ENCODE results near the gene CEL. TPM values are rescaled to one million over a fixed set of nuclear protein-coding genes. Genes with fewer than 3 reads are reported as not detected.
"Not testable (repeated sequence)": the region's sequence is repeated elsewhere in the genome, so short reads cannot be mapped to it uniquely, and the experiment has no call there.

CEL gene
- total RNA-seq, 1 donor from 2014 or later: not detected

DNA sequence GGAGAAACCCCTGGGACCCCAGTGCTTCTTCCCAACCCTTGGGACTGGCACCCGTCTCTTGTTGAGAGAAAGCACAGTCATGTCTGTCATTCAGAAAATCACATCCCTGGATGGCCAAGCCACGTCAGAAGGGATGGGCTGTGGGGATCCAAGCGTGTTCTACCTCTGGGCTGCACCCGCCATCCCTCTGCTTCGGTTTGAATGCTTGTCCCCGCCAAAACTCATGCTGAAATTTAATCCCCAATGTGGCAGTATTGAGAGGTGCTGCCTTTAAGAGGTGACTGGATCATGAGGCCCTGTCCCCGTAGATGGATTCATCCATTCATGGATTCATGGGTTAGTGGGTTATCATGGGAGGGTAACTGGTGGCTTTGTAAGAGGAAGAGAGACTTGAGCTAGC, 27.0 kb downstream of the CEL start:
- no peaks in the 10 kb centered on the region for H3K9me3 ChIP-seq (ENCODE audit: control insufficient read depth in 3 of 3, low read length in 3 of 3)
- H3K9ac ChIP-seq (ENCODE audit: low read depth in 1 of 3, low read length in 3 of 3): no peak overlapping the region
- no peaks in the 10 kb centered on the region for H3K36me3 ChIP-seq (ENCODE audit: control insufficient read depth in 3 of 3, insufficient read depth in 3 of 3, low read length in 3 of 3)
- no peaks in the 10 kb centered on the region for H3K27me3 ChIP-seq (ENCODE audit: control insufficient read depth in 3 of 3, insufficient read depth in 3 of 3, low read length in 3 of 3)
- no peak overlapping the region for H3K4me3 ChIP-seq (ENCODE audit: low read length in 3 of 3)
- H3K4me1 ChIP-seq (ENCODE audit: control insufficient read depth in 3 of 3, insufficient read depth in 3 of 3, low read length in 3 of 3): no peaks in the 10 kb centered on the region
- no peak overlapping the region for H3K27ac ChIP-seq (ENCODE audit: low read depth, low read length)

- Histone ChIP-seq H3K4me3 (ENCODE audit: low read length in 3 of 3) (no peak overlapping the region), H3K4me1 (ENCODE audit: control insufficient read depth in 3 of 3, insufficient read depth in 3 of 3, low read length in 3 of 3) (no peaks in the 10 kb centered on the region), H3K36me3 (ENCODE audit: control insufficient read depth in 3 of 3, insufficient read depth in 3 of 3, low read length in 3 of 3) (no peaks in the 10 kb centered on the region), H3K27me3 (ENCODE audit: control insufficient read depth in 3 of 3, insufficient read depth in 3 of 3, low read length in 3 of 3) (no peaks in the 10 kb centered on the region), H3K27ac (ENCODE audit: low read depth, low read length) (no peak overlapping the region), H3K9me3 (ENCODE audit: control insufficient read depth in 3 of 3, low read length in 3 of 3) (no peaks in the 10 kb centered on the region), H3K9ac (ENCODE audit: low read depth in 1 of 3, low read length in 3 of 3) (no peak overlapping the region)
These were observed 27.5 kb downstream of the CEL start for GRCh38 chr9:133089271-133089671.

DNA sequence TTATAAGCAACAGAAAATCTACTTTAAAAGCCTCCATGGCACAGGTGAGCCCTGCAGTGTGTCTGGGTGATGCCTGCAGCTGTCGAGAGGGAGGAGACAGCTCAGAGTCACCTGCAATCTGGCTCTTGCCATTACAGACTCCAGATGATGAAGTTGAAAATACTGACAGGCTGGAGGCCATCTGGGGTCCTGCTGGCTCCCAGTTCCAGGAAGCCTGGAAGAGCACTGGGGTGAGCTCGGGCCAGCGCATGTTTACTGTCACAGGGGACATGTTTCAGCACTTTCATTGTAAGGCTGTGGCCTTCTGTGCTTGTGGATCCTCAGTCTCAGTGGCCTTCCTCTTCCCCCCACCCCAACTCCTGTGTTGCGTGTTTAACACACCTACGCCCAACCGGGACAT, 28.4 kb downstream of the CEL start:
- Histone ChIP-seq H3K27me3 (ENCODE audit: control insufficient read depth in 3 of 3, insufficient read depth in 3 of 3, low read length in 3 of 3) (no peaks in the 10 kb centered on the region), H3K4me1 (ENCODE audit: control insufficient read depth in 3 of 3, insufficient read depth in 3 of 3, low read length in 3 of 3) (no peaks in the 10 kb centered on the region), H3K36me3 (ENCODE audit: control insufficient read depth in 3 of 3, insufficient read depth in 3 of 3, low read length in 3 of 3) (no peaks in the 10 kb centered on the region), H3K9ac (ENCODE audit: low read depth in 1 of 3, low read length in 3 of 3) (no peak overlapping the region), H3K4me3 (ENCODE audit: low read length in 3 of 3) (no peak overlapping the region), H3K9me3 (ENCODE audit: control insufficient read depth in 3 of 3, low read length in 3 of 3) (no peaks in the 10 kb centered on the region), H3K27ac (ENCODE audit: low read depth, low read length) (no peak overlapping the region)

GRCh38 chr9:133090752-133091385, 29.1 kb downstream of the CEL start:
- H3K27ac ChIP-seq (ENCODE audit: low read depth, low read length): no peak overlapping the region
- H3K4me1 ChIP-seq (ENCODE audit: control insufficient read depth in 3 of 3, insufficient read depth in 3 of 3, low read length in 3 of 3): no peaks in the 10 kb centered on the region
- H3K9me3 ChIP-seq (ENCODE audit: control insufficient read depth in 3 of 3, low read length in 3 of 3): no peaks in the 10 kb centered on the region
- no peaks in the 10 kb centered on the region for H3K36me3 ChIP-seq (ENCODE audit: control insufficient read depth in 3 of 3, insufficient read depth in 3 of 3, low read length in 3 of 3)
- H3K27me3 ChIP-seq (ENCODE audit: control insufficient read depth in 3 of 3, insufficient read depth in 3 of 3, low read length in 3 of 3): no peaks in the 10 kb centered on the region
- H3K9ac ChIP-seq (ENCODE audit: low read depth in 1 of 3, low read length in 3 of 3): no peak overlapping the region
- no peak overlapping the region for H3K4me3 ChIP-seq (ENCODE audit: low read length in 3 of 3)

- H3K27me3 ChIP-seq (ENCODE audit: control insufficient read depth in 3 of 3, insufficient read depth in 3 of 3, low read length in 3 of 3); H3K9me3 ChIP-seq (ENCODE audit: control insufficient read depth in 3 of 3, low read length in 3 of 3); H3K4me3 ChIP-seq (ENCODE audit: low read length in 3 of 3); H3K9ac ChIP-seq (ENCODE audit: low read depth in 1 of 3, low read length in 3 of 3); H3K27ac ChIP-seq (ENCODE audit: low read depth, low read length); H3K4me1 ChIP-seq (ENCODE audit: control insufficient read depth in 3 of 3, insufficient read depth in 3 of 3, low read length in 3 of 3): not testable (repeated sequence)
- H3K36me3 ChIP-seq (ENCODE audit: control insufficient read depth in 3 of 3, insufficient read depth in 3 of 3, low read length in 3 of 3): peaks cover 16 to 27% (median 24%) of the 10 kb centered on the region in 3 donors
These were observed 32.6 kb downstream of the CEL start for GRCh38 chr9:133094351-133094750.

DNA sequence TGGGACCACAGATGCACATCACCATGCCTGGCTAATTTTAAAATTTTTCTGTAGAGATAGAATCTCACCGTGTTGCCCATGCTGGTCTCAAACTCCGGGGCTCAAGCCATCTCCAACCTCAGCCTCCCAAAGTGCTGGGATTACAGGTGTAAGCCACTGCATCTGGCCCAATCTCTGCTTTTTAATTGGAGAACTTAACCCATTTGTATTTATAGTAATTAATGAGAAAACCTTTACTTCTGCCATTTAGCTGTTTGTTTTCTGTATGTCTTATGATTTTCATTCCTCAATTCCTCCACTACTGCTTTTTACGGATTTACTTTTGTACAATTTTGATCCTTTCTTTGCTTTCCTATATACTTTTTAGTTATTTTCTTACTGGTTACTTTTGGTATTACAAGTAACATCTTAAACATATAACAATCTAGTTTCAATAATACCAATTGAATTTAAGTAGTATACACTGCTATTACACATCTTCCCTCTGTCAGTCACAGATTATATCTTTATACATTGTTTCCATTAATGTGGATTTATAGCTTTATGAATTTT, 33.1 kb downstream of the CEL start:
- Histone ChIP-seq H3K4me1 (ENCODE audit: control insufficient read depth in 3 of 3, insufficient read depth in 3 of 3, low read length in 3 of 3) (peaks cover 0 to 8% (median 5%) of the 10 kb centered on the region in 3 donors), H3K27ac (ENCODE audit: low read depth, low read length) (no peak overlapping the region), H3K27me3 (ENCODE audit: control insufficient read depth in 3 of 3, insufficient read depth in 3 of 3, low read length in 3 of 3) (no peaks in the 10 kb centered on the region), H3K4me3 (ENCODE audit: low read length in 3 of 3) (no peak overlapping the region), H3K36me3 (ENCODE audit: control insufficient read depth in 3 of 3, insufficient read depth in 3 of 3, low read length in 3 of 3) (peaks cover 20 to 32% (median 30%) of the 10 kb centered on the region in 3 donors), H3K9me3 (ENCODE audit: control insufficient read depth in 3 of 3, low read length in 3 of 3) (peaks cover 0 to 3% (median 0%) of the 10 kb centered on the region in 3 donors), H3K9ac (ENCODE audit: low read depth in 1 of 3, low read length in 3 of 3) (no peak overlapping the region)

DNA sequence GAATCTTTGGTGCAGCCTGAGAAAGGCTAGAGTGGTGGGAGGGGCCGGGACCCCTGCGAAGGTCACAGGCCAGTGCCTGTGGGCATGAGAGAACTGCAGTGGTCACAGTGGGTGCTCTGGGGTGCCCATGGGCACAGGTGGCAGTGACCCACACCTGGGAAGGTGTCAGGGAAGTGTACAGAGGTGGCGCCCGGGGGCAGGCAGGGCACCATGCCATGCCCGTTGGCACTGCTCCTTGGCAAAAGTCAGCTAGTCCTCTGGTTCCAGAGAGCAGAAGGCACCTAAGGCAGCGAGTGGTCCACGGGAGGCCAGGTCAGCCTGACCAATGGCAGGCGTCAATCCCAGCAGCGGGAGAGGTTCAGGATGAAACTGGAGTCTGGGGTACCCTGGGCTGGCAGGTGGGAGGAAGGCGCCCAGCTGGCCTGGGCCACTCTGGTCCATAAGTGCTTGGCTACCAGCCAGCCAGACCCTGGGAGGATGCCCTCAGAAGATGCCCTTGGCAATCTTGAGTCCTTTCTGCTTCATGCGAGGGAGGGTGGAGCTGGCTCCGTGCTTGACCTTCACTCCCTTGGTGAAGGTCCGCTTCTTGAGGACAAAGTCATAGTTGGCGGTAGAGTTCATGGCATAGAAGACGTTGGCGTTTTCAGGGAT, 36.4 kb downstream of the CEL start:
- Histone ChIP-seq H3K9me3 (ENCODE audit: control insufficient read depth in 3 of 3, low read length in 3 of 3) (peaks cover 0 to 3% (median 0%) of the 10 kb centered on the region in 3 donors), H3K36me3 (ENCODE audit: control insufficient read depth in 3 of 3, insufficient read depth in 3 of 3, low read length in 3 of 3) (peaks cover 53 to 64% (median 61%) of the 10 kb centered on the region in 3 donors), H3K4me1 (ENCODE audit: control insufficient read depth in 3 of 3, insufficient read depth in 3 of 3, low read length in 3 of 3) (peaks cover 0 to 13% (median 6%) of the 10 kb centered on the region in 3 donors)

DNA sequence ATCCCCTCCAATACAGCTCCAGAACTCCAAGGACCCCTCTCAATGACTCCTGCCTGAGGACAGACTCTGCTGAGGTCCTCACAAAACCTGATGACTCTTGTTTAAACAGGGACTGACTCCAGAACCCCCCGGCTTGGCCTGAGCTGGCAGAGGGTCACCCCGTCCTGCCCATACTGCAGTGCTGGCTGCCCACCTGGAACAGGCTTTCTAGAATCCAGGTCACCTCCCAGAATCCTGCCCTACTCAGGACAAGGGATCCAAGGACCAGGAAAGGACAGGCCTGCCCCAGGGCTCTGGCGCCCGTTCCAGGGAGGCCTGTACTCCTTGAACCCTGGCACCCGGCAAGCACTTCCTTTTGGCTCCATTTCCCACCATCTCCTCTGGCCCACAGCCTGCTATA, 37.1 kb downstream of the CEL start:
- Histone ChIP-seq H3K27ac (ENCODE audit: low read depth, low read length) (no peak overlapping the region), H3K9me3 (ENCODE audit: control insufficient read depth in 3 of 3, low read length in 3 of 3) (peaks cover 0 to 3% (median 0%) of the 10 kb centered on the region in 3 donors), H3K4me3 (ENCODE audit: low read length in 3 of 3) (no peak overlapping the region), H3K9ac (ENCODE audit: low read depth in 1 of 3, low read length in 3 of 3) (no peak overlapping the region), H3K36me3 (ENCODE audit: control insufficient read depth in 3 of 3, insufficient read depth in 3 of 3, low read length in 3 of 3) (peaks cover 58 to 68% (median 64%) of the 10 kb centered on the region in 3 donors), H3K4me1 (ENCODE audit: control insufficient read depth in 3 of 3, insufficient read depth in 3 of 3, low read length in 3 of 3) (peaks cover 0 to 16% (median 10%) of the 10 kb centered on the region in 3 donors), H3K27me3 (ENCODE audit: control insufficient read depth in 3 of 3, insufficient read depth in 3 of 3, low read length in 3 of 3) (no peaks in the 10 kb centered on the region)

More for the DNA sequence above, 36.4 kb downstream of the CEL start:
- H3K9ac ChIP-seq (ENCODE audit: low read depth in 1 of 3, low read length in 3 of 3): no peak overlapping the region
- no peak overlapping the region for H3K27ac ChIP-seq (ENCODE audit: low read depth, low read length)
- H3K27me3 ChIP-seq (ENCODE audit: control insufficient read depth in 3 of 3, insufficient read depth in 3 of 3, low read length in 3 of 3): no peaks in the 10 kb centered on the region
- H3K4me3 ChIP-seq (ENCODE audit: low read length in 3 of 3): no peak overlapping the region

DNA sequence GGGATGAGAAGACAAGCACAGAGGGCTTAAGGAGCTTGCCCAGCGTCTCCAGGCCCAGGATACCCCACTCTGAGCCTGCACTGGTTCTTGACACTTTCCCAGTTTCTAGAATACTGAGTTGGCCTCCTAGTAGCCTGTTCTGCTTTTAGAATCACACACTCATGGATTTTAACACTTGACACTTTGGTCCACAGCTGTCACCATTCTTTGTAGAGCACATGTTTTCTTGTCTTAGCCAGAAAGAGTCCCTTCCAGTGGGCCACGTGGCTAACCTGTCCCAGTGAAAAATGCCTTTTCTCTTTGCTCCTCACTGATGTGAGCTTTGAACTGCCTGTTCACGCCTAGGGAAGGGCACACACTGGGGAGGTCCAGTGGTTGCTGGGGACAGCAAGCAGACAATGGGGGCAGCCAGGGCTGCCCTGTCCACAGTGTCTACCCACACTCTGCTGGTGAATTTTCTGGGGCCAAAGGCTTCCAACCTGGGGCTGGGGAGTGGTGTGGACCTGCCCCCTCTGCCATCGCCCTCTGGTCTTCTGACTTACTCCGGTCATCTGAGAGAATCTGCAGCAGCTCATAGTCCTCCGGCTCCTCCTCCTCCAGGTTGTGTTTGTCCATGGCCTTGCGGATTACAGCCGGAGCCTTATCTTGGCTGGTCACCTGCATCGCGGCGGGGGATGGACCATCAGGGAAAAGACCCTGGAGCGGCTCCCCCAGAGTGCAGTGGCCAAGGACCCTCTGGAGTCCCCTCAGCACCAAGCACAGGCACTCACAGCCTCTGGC, 38.1 kb downstream of the CEL start:
- H3K27ac ChIP-seq (ENCODE audit: low read depth, low read length): no peak overlapping the region
- peak overlapping the region in 1 of 3 donors; percentile 25 for H3K9ac ChIP-seq (ENCODE audit: low read depth in 1 of 3, low read length in 3 of 3)
- peaks cover 0 to 16% (median 10%) of the 10 kb centered on the region in 3 donors for H3K4me1 ChIP-seq (ENCODE audit: control insufficient read depth in 3 of 3, insufficient read depth in 3 of 3, low read length in 3 of 3)
- H3K4me3 ChIP-seq (ENCODE audit: low read length in 3 of 3): no peak overlapping the region
- peaks cover 63 to 74% (median 71%) of the 10 kb centered on the region in 3 donors for H3K36me3 ChIP-seq (ENCODE audit: control insufficient read depth in 3 of 3, insufficient read depth in 3 of 3, low read length in 3 of 3)
- no peaks in the 10 kb centered on the region for H3K27me3 ChIP-seq (ENCODE audit: control insufficient read depth in 3 of 3, insufficient read depth in 3 of 3, low read length in 3 of 3)
- peaks cover 0 to 3% (median 0%) of the 10 kb centered on the region in 3 donors for H3K9me3 ChIP-seq (ENCODE audit: control insufficient read depth in 3 of 3, low read length in 3 of 3)

Measured in skeletal muscle tissue (tissue), 4 donors.